Tibial nerve (tissue), 4 donors: ENCODE measurements around the gene RSBN1L. TPM values are rescaled to one million over a fixed set of nuclear protein-coding genes. Genes with fewer than 3 reads are reported as not detected.

Source experiments
- DNase-seq, 2 donors: peaks; one replicate each; pipeline ENCODE4 v3.0.0-alpha.2; 2019; ENCODE audit warnings: low spot score in 2 of 2
- H3K27ac ChIP-seq, 4 donors: fragments of 200-600 bp; sonication (generic) in 3 of 4; one replicate each; pipeline ENCODE4 v1.5.1; 2017 to 2019; ENCODE audit warnings: mild to moderate bottlenecking in 1 of 4
- H3K27me3 ChIP-seq, 2 donors: fragments of 200-600 bp; sonication (generic) in 1 of 2; one replicate each; pipeline versions ENCODE4 v1.5.1 to v1.6.0; 2017 to 2019
- H3K36me3 ChIP-seq, 3 donors: fragments of 200-600 bp; sonication (generic); one replicate each; pipeline ENCODE4 v1.5.1; 2018 to 2019
- H3K4me1 ChIP-seq, 4 donors: fragments of 200-600 bp; sonication (generic) in 3 of 4; one replicate each; pipeline ENCODE4 v1.5.1; 2017 to 2019
- H3K4me3 ChIP-seq, 4 donors: fragments of 200-600 bp; sonication (generic) in 3 of 4; one replicate each; pipeline ENCODE4 v1.5.1; 2017 to 2019; ENCODE audit warnings: mild to moderate bottlenecking in 1 of 4, moderate library complexity in 1 of 4
- H3K9me3 ChIP-seq, 4 donors: fragments of 200-600 bp; sonication (generic) in 3 of 4; one replicate each; pipeline ENCODE4 v1.5.1; 2017 to 2019
- EP300 ChIP-seq, 2 donors: sonication (generic); formaldehyde crosslinking; IDR thresholded peaks; one replicate each; pipeline ENCODE4 v1.6.1; 2017; ENCODE audit warnings: antibody characterized with exemption in 2 of 2, mild to moderate bottlenecking in 1 of 2
- POLR2A ChIP-seq, 2 donors: fragments of 450-650 bp; IDR thresholded peaks; one replicate each; pipeline ENCODE4 v1.6.1; 2017; ENCODE audit warnings: antibody characterized with exemption in 2 of 2, mild to moderate bottlenecking in 2 of 2, moderate library complexity in 2 of 2
- WGBS, 2 donors: methylation state at CpG; one replicate each; pipeline ENCODE4 v1.1.5; 2018; 5-methylcytosine and 5-hydroxymethylcytosine counted together
- total RNA-seq, 4 donors: library from RNA; depleted of rRNA; stranded (reverse); fragments of >200 nt; gene quantifications; one replicate each; pipeline ENCODE4 v1.1.0, GENCODE V29; 2016
- TF ChIP-seq, protein P1 (sequence below), 5 experiments: fragments of 200-600 bp in 3 of 5; fragments of 450-650 bp in 2 of 5; sonication (generic) in 3 of 5; IDR thresholded peaks; one replicate each; pipeline ENCODE4 v1.5.1; 2016 to 2019; ENCODE audit warnings: antibody characterized with exemption in 5 of 5, mild to moderate bottlenecking in 3 of 5, moderate library complexity in 2 of 5

RSBN1L gene
- total RNA-seq, 4 donors from 2014 or later = 15.6 to 33.9 (median 29.1) TPM

DNA sequence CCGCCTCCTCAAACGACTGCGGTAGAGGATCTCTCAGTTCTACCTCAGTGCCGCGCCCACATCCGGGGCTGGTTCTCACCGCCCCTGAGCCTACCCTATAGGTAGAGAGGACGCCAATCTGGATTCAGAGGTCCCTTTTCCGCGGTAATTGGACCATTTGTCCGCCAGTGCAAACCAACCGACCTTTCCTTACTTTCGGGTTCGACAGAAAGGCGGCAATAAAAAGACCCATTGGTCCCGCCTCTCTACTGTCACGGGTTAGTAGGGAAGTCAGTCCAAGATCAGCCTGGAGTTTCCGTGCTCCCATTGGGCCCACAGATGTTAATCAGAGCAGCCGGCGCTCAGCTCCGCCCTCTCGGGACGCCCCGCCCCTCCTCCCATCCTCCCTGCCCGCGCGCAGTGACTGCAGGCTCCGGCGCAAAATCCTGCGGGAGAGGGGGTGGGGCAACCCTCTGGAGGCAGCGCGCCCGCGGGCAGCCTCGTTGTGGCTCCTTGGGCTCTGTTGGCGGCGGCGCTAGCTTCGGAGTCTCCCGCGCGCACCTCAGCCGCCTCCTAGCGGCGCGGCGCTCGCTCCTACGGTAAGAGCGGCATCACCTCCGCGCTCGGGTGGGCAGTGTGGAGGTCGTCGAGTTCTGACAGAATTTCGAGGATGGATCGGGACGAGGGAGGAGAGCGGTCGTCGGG, 102.3 kb downstream of the RSBN1L start, which contains the start of the genes PHTF2 and TMEM60:
PHTF2 (plus strand) TSS at position 380 of the 684 bp plus-strand sequence.
TMEM60 (minus strand) TSS at position 41 of the 684 bp plus-strand sequence. CDS start 4,061 bp downstream, outside the sequence.
- peak within 1 kb of the TSS; percentile 80 to 92 (median 90) for H3K27ac ChIP-seq
- H3K4me1 ChIP-seq = peaks cover 0 to 36% (median 9%) of the 10 kb centered on the region in 4 donors
- DNase-seq = peak; percentile 96 to 97
- peaks cover 0 to 15% (median 0%) of the 10 kb centered on the region in 3 donors for H3K36me3 ChIP-seq
- H3K9me3 ChIP-seq = no peaks in the 10 kb centered on the region
- TF ChIP-seq, protein P1, sequence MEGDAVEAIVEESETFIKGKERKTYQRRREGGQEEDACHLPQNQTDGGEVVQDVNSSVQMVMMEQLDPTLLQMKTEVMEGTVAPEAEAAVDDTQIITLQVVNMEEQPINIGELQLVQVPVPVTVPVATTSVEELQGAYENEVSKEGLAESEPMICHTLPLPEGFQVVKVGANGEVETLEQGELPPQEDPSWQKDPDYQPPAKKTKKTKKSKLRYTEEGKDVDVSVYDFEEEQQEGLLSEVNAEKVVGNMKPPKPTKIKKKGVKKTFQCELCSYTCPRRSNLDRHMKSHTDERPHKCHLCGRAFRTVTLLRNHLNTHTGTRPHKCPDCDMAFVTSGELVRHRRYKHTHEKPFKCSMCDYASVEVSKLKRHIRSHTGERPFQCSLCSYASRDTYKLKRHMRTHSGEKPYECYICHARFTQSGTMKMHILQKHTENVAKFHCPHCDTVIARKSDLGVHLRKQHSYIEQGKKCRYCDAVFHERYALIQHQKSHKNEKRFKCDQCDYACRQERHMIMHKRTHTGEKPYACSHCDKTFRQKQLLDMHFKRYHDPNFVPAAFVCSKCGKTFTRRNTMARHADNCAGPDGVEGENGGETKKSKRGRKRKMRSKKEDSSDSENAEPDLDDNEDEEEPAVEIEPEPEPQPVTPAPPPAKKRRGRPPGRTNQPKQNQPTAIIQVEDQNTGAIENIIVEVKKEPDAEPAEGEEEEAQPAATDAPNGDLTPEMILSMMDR (IDR thresholded peaks at IDR 0.05) = peak; percentile 22 to 72 (median 34)
- TF ChIP-seq POLR2A (IDR thresholded peaks at IDR 0.05) (peak; percentile 48 to 71), EP300 (IDR thresholded peaks at IDR 0.05) (peak; percentile 12 to 95)
- H3K27me3 ChIP-seq = no peaks in the 10 kb centered on the region
- H3K4me3 ChIP-seq = peak within 1 kb of the TSS; percentile 83 to 98 (median 88)
- 0% methylated on average over 22 to 49 of the region's 61 CpGs for WGBS, 2 donors

DNA sequence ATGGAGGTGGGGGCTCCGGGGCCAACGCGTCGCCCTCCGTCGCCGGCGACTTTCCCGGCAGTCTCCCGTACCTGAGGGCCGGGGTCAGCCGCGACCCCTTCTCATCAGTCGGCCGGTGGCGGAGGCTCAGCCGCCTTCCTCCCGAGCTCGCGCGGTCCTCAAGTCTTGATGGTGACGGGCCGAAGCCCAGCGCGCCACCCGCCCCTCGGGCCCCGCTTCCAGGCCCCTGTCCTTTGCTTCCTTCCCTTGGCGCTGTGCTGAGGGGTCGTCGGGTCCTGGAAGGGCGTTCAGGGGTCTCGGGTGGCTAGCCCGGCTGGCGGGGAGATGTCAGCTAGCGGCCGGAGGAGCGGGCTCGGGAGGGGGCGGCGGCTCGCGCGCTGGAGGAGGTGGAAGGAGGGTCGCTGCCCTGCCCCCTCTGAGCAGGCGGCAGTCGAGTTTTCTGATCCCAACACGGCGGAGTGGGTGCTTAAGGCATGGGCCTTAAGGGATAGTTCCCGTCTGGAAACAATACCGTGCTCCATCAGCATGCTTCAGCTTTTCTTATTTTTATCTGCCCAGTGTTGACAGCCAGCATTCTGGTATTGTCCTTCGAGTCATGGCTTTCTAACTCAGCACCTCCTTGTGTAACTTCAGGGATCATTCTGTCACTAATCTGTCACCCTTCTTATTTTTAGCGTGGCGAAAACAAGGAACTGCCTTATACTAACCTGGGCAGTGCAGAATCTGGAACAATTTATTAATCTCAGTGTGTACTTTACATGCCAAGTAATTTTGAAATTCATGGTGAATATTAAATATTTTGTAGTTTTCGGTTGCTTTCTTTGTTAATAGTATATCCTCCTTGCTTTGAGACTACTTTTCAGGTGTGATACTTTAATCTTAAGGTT, 103.1 kb downstream of the RSBN1L start:
- no peaks in the 10 kb centered on the region for H3K9me3 ChIP-seq
- peak overlapping the region; percentile 79 to 92 (median 80) for H3K27ac ChIP-seq
- peaks cover 0 to 33% (median 9%) of the 10 kb centered on the region in 4 donors for H3K4me1 ChIP-seq
- peak overlapping the region; percentile 83 to 98 (median 88) for H3K4me3 ChIP-seq
- H3K36me3 ChIP-seq = peaks cover 0 to 7% (median 0%) of the 10 kb centered on the region in 3 donors
- TF ChIP-seq EP300 (IDR thresholded peaks at IDR 0.05) = no peak
- TF ChIP-seq, protein P1 (IDR thresholded peaks at IDR 0.05) = peak in 1 of 5 experiments; percentile 1
- no peaks in the 10 kb centered on the region for H3K27me3 ChIP-seq
- peak in 1 of 2 donors; percentile 10 for DNase-seq
- WGBS, 2 donors = 2% methylated on average over 41 to 44 of the region's 55 CpGs

DNA sequence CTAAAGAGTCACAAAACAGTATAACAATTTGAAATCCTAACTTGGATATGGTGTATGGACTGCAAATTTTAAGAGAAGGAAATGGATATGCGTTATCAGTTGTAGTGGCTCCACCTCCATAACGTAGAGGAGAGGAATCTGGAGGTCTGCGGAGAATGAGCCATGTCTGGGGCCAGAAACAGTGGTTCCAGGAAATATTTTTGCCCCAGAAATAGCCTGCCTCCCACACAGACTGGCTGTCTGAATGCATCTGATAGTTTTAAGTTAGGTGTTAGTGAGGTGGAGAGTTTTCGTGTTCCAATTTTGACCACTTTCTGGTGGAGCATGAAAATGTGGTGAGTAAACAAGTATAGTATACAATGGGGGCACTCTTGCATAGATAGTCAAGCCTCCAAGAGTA, 103.9 kb downstream of the RSBN1L start:
- Histone ChIP-seq H3K27me3 (no peaks in the 10 kb centered on the region), H3K4me3 (peak overlapping the region in 1 of 4 donors; percentile 83), H3K4me1 (peaks cover 0 to 28% (median 9%) of the 10 kb centered on the region in 4 donors), H3K27ac (no peak overlapping the region), H3K36me3 (peaks cover 0 to under 1% (median 0%) of the 10 kb centered on the region in 3 donors), H3K9me3 (no peaks in the 10 kb centered on the region)
- no peak for DNase-seq
- WGBS, 2 donors = 56 to 60% methylated on average over 4 of the region's 4 CpGs
- TF ChIP-seq POLR2A (IDR thresholded peaks at IDR 0.05) = no peak
- TF ChIP-seq EP300 (IDR thresholded peaks at IDR 0.05) = no peak
- TF ChIP-seq, protein P1 (IDR thresholded peaks at IDR 0.05) = no peak

DNA sequence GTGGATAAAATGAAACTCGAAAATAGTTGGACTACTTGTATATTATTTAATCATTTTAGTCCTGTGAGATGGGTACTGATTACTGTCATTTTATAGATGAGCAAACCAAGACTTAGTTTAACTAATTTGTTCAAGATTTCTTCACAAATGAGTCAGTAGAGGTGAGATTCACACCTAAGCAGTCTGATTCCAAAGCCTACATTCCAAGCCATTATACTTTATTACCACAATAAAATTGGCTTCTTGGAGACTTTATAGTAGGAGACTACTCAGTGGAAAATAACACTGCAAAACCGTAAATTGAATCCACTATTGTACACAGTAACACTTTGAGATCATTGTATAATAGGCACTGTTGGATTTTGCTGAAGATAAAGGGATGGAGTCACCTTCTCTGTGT, 104.5 kb downstream of the RSBN1L start:
- WGBS, 2 donors = 87 to 89% methylated on average over 2 of the region's 2 CpGs
- Histone ChIP-seq H3K4me3 (no peak overlapping the region), H3K36me3 (no peaks in the 10 kb centered on the region), H3K27ac (no peak overlapping the region), H3K27me3 (no peaks in the 10 kb centered on the region), H3K4me1 (peaks cover 0 to 28% (median 9%) of the 10 kb centered on the region in 4 donors), H3K9me3 (peaks cover 0 to 1% (median 0%) of the 10 kb centered on the region in 4 donors)
- no peak for TF ChIP-seq POLR2A (IDR thresholded peaks at IDR 0.05)
- TF ChIP-seq, protein P1 (IDR thresholded peaks at IDR 0.05) = no peak
- TF ChIP-seq EP300 (IDR thresholded peaks at IDR 0.05) = no peak
- DNase-seq = no peak
